Astrocyte (in vitro differentiated cells and primary cell): ENCODE results near the gene GRIA1.

Experiments used
- CTCF ChIP-seq: IDR thresholded peaks from 2 replicates; pipeline ENCODE4 v1.5.1; 2011; ENCODE audit warnings: low read depth, mild to moderate bottlenecking, inconsistent platforms, low read length, moderate library complexity; ENCODE audit not compliant: insufficient read depth
- EZH2 ChIP-seq: IDR thresholded peaks from 2 replicates; pipeline ENCODE4 v1.6.1; 2012; ENCODE audit warnings: mild to moderate bottlenecking, low read length, inconsistent platforms; ENCODE audit not compliant: insufficient read depth

GRCh38 chr5:153796527-153796926, 306.1 kb downstream of the GRIA1 start:
- no peak for TF ChIP-seq CTCF
- TF ChIP-seq EZH2 = no peak
